Upper lobe of right lung (tissue), 1 donor: Measurements from ENCODE around the gene GRIA2. TPM values are rescaled to one million over a fixed set of nuclear protein-coding genes. Genes with fewer than 3 reads are reported as not detected.

Experiments
- ATAC-seq: fragments of 200-7000 bp; cut with Tn5 transposase; one replicate; pipeline ENCODE4 v1.9.1; 2020; ENCODE audit warnings: mild to moderate bottlenecking, moderate library complexity
- DNase-seq: peaks from one replicate; pipeline ENCODE4 v3.0.0-alpha.2; 2020
- H3K27ac ChIP-seq: fragments of 200-600 bp; one replicate; pipeline ENCODE4 v1.8.0; 2022
- H3K27me3 ChIP-seq: fragments of 200-600 bp; one replicate; pipeline ENCODE4 v1.8.0; 2022; ENCODE audit warnings: mild to moderate bottlenecking
- H3K36me3 ChIP-seq: fragments of 200-600 bp; one replicate; pipeline ENCODE4 v1.8.0; 2022
- H3K4me1 ChIP-seq: fragments of 200-600 bp; one replicate; pipeline ENCODE4 v1.8.0; 2022
- H3K4me3 ChIP-seq: fragments of 200-600 bp; one replicate; pipeline ENCODE4 v1.8.0; 2022; ENCODE audit warnings: mild to moderate bottlenecking
- H3K9me3 ChIP-seq: fragments of 200-600 bp; one replicate; pipeline ENCODE4 v1.8.0; 2022
- CTCF ChIP-seq: fragments of 200-600 bp; IDR thresholded peaks from one replicate; pipeline ENCODE4 v1.8.0; 2022; ENCODE audit warnings: antibody characterized with exemption
- intact Hi-C: fragments of 100-400 bp; cut with DNase I; formaldehyde crosslinking; loops from one replicate; pipeline ENCODE4 v1.11.0; 2022
- total RNA-seq: library from RNA; stranded (reverse); fragmentation: NEBNext Ultra II Directional; extraction: Animal tissue kit (Norgen Biotek cat#: 25700); gene quantifications from one replicate; pipeline ENCODE4 v1.2.1, GENCODE V29; 2021
- donor health status: DM: no; HTN: yes; CAD: no; lungs with severe emphysema.

GRIA2 gene
- total RNA-seq, 1 donor from 2014 or later: not detected

- intact Hi-C loops: no loop called here
- H3K4me3 ChIP-seq: no peak overlapping the region
- DNase-seq (no peak), ATAC-seq (no peak)
- TF ChIP-seq CTCF: no peak
- no peaks in the 10 kb centered on the region for H3K27me3 ChIP-seq
- H3K4me1 ChIP-seq: no peaks in the 10 kb centered on the region
- no peaks in the 10 kb centered on the region for H3K36me3 ChIP-seq
- no peaks in the 10 kb centered on the region for H3K9me3 ChIP-seq
- H3K27ac ChIP-seq: no peak overlapping the region
Measured at GRCh38 chr4:157287445-157287844, 66.9 kb downstream of the GRIA2 start.

GRCh38 chr4:157290622-157291021, 70.1 kb downstream of the GRIA2 start:
- Histone ChIP-seq H3K4me3 (no peak overlapping the region), H3K27me3 (no peaks in the 10 kb centered on the region), H3K27ac (no peak overlapping the region), H3K36me3 (no peaks in the 10 kb centered on the region), H3K4me1 (no peaks in the 10 kb centered on the region), H3K9me3 (no peaks in the 10 kb centered on the region)
- ATAC-seq (no peak), DNase-seq (no peak)
- intact Hi-C loops: no loop called here
- no peak for TF ChIP-seq CTCF

GRCh38 chr4:157291071-157291470, 70.5 kb downstream of the GRIA2 start:
- no peaks in the 10 kb centered on the region for H3K36me3 ChIP-seq
- intact Hi-C loops: no loop called here
- TF ChIP-seq CTCF: no peak
- H3K27me3 ChIP-seq: no peaks in the 10 kb centered on the region
- H3K27ac ChIP-seq: no peak overlapping the region
- no peak for DNase-seq
- H3K9me3 ChIP-seq: no peaks in the 10 kb centered on the region
- H3K4me3 ChIP-seq: no peak overlapping the region
- H3K4me1 ChIP-seq: no peaks in the 10 kb centered on the region
- no peak for ATAC-seq

- no peak for TF ChIP-seq CTCF
- DNase-seq (no peak), ATAC-seq (no peak)
- intact Hi-C loops: no loop called here
- Histone ChIP-seq H3K4me3 (no peak overlapping the region), H3K27me3 (no peaks in the 10 kb centered on the region), H3K27ac (no peak overlapping the region), H3K36me3 (no peaks in the 10 kb centered on the region), H3K9me3 (no peaks in the 10 kb centered on the region), H3K4me1 (no peaks in the 10 kb centered on the region)
Measured at GRCh38 chr4:157293673-157294072, 73.1 kb downstream of the GRIA2 start.

- no peak overlapping the region for H3K4me3 ChIP-seq
- ATAC-seq: no peak
Measured at GRCh38 chr4:157294575-157294974, 74.0 kb downstream of the GRIA2 start.

More at GRCh38 chr4:157294575-157294974, 74.0 kb downstream of the GRIA2 start:
- no peak for DNase-seq
- Histone ChIP-seq H3K27me3 (no peaks in the 10 kb centered on the region), H3K4me1 (no peaks in the 10 kb centered on the region), H3K9me3 (no peaks in the 10 kb centered on the region), H3K36me3 (no peaks in the 10 kb centered on the region), H3K27ac (no peak overlapping the region)
- intact Hi-C loops: no loop called here
- TF ChIP-seq CTCF: no peak
